ENCODE data around the gene PADI6.

DNA sequence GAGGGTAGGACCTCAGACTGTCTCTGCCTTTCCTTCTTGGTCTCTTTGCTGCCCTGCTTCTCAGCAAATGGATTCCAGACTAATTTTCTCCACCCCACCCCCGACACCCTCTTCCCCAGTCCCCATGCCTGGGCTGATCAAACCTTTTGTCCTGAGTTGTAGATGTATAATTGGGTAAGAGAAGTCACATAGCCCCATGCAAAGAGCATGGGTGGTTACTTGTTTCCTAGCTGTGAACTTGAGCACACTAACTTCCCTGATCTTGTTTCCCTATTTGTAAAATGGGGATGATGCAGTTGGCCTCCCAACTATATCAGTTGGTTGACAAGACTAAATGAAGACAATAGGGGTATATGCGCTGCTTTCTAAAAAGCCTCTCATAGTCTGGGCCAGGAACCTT, 9.2 kb downstream of the PADI6 start:
- TF ChIP-seq, protein P1, sequence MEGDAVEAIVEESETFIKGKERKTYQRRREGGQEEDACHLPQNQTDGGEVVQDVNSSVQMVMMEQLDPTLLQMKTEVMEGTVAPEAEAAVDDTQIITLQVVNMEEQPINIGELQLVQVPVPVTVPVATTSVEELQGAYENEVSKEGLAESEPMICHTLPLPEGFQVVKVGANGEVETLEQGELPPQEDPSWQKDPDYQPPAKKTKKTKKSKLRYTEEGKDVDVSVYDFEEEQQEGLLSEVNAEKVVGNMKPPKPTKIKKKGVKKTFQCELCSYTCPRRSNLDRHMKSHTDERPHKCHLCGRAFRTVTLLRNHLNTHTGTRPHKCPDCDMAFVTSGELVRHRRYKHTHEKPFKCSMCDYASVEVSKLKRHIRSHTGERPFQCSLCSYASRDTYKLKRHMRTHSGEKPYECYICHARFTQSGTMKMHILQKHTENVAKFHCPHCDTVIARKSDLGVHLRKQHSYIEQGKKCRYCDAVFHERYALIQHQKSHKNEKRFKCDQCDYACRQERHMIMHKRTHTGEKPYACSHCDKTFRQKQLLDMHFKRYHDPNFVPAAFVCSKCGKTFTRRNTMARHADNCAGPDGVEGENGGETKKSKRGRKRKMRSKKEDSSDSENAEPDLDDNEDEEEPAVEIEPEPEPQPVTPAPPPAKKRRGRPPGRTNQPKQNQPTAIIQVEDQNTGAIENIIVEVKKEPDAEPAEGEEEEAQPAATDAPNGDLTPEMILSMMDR (IDR thresholded peaks at IDR 0.05; ENCODE audit: borderline replicate concordance, extremely low read depth, low read length, poor library complexity, severe bottlenecking): no peak
- TF ChIP-seq EZH2 (IDR thresholded peaks at IDR 0.05; ENCODE audit: borderline replicate concordance, low read depth, low read length, severe bottlenecking): no peak
